Mesothelial cell of epicardium (in vitro differentiated cells): ENCODE measurements around the gene FAAP20. TPM values are rescaled to one million over a fixed set of nuclear protein-coding genes. Genes with fewer than 3 reads are reported as not detected.

Source experiments
- DNase-seq, 2 experiments: peaks; one replicate each; pipeline ENCODE4 v3.0.0; 2021; ENCODE audit warnings: low spot score in 2 of 2; ENCODE audit not compliant: unreplicated experiment in 2 of 2
- H3K27ac Mint-ChIP-seq: 2 replicates; pipeline ENCODE4 v1.8.0; 2021; ENCODE audit warnings: mixed read lengths
- H3K27me3 Mint-ChIP-seq: 2 replicates; pipeline ENCODE4 v1.8.0; 2021; ENCODE audit warnings: low read depth, mixed read lengths
- H3K36me3 Mint-ChIP-seq: 2 replicates; pipeline ENCODE4 v1.8.0; 2021; ENCODE audit warnings: mixed read lengths
- H3K4me1 Mint-ChIP-seq: 2 replicates; pipeline ENCODE4 v1.8.0; 2021; ENCODE audit warnings: mixed read lengths
- H3K4me3 Mint-ChIP-seq: 2 replicates; pipeline ENCODE4 v1.8.0; 2021; ENCODE audit warnings: mild to moderate bottlenecking, moderate library complexity, mixed read lengths
- H3K9me3 Mint-ChIP-seq: 2 replicates; pipeline ENCODE4 v1.8.0; 2021; ENCODE audit warnings: mixed read lengths
- total RNA-seq: library from RNA; stranded (reverse); gene quantifications from 3 replicates; pipeline ENCODE4 v1.2.1, GENCODE V29; 2021
- TF ChIP-seq, protein P1 (sequence below): fragments of 200-600 bp; sonication (generic); IDR thresholded peaks from one replicate; pipeline ENCODE4 v1.5.0; 2021; ENCODE audit warnings: antibody characterized with exemption; ENCODE audit not compliant: unreplicated experiment

The FAAP20 gene
- total RNA-seq, 1 donor from 2014 or later = 92.2 TPM

DNA sequence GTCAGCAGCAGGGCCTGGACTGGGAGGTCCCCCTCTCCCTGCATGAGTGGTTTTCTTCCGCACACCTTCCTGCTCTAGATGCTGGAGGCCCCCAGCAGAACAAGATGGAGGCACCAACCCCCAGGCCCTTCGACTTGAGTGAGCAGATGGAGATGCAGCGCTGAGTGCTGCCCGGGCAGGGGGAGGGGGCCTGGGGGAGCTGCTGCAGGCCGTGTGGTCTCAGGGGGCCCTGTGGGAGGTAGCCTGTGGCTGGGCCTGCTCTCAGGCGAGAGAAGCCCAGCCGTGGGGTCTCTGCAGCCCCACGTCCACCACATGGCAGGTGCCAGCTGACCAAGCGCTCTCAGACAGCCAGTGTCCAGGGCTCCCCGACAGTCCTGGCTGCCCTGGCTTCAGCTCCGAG, 1.2 kb upstream of the FAAP20 start:
- Mint-ChIP-seq H3K27me3 (no peaks in the 10 kb centered on the region), H3K27ac (no peak overlapping the region), H3K4me3 (no peak overlapping the region), H3K36me3 (no peaks in the 10 kb centered on the region), H3K9me3 (no peaks in the 10 kb centered on the region), H3K4me1 (peaks cover 14% of the 10 kb centered on the region)
- no peak for DNase-seq
- TF ChIP-seq, protein P1, sequence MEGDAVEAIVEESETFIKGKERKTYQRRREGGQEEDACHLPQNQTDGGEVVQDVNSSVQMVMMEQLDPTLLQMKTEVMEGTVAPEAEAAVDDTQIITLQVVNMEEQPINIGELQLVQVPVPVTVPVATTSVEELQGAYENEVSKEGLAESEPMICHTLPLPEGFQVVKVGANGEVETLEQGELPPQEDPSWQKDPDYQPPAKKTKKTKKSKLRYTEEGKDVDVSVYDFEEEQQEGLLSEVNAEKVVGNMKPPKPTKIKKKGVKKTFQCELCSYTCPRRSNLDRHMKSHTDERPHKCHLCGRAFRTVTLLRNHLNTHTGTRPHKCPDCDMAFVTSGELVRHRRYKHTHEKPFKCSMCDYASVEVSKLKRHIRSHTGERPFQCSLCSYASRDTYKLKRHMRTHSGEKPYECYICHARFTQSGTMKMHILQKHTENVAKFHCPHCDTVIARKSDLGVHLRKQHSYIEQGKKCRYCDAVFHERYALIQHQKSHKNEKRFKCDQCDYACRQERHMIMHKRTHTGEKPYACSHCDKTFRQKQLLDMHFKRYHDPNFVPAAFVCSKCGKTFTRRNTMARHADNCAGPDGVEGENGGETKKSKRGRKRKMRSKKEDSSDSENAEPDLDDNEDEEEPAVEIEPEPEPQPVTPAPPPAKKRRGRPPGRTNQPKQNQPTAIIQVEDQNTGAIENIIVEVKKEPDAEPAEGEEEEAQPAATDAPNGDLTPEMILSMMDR = no peak

DNA sequence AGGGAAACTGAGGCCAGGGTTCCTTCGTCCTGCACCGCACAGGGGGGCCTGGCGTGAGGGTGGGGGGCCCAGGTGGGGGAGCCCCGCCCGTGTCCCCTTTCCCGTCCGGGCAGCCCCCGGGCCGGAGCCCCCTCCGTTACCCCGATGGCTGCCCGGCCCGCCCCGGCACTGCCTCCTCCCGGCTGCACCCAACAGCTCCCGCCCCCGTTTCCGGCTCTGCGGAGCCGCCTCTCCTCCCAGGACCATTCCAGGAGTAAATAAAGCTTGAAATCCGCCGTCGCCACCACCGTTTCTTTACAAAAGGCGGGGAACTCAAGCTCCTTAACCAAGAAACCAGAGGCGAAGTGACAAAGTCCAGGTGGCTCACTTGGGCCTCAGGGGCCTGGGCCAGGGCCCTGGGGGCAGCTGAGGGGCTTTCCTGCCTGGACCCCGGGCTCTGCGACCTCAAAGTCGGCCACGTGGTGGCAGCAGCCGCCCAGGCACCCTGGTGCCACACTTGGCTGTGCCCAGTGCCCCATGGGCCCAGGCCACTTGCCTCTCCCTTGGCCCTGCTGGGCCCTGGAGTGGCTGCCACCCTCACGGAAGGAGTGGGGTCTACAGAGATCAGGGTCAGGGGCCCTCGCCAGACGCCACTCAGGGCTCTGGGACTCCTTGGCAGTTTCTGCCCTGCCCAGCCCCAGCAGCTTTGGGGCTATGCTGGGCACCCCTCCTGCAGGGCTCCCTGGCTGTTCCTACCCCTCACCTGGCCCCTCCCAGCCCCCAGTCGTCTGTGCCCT, 514 bp upstream of the FAAP20 start:
- H3K4me3 Mint-ChIP-seq = peak overlapping the region; percentile 86
- H3K4me1 Mint-ChIP-seq = peaks cover 18% of the 10 kb centered on the region
- TF ChIP-seq, protein P1 = peak; percentile 72
- peak overlapping the region; percentile 93 for H3K27ac Mint-ChIP-seq
- no peaks in the 10 kb centered on the region for H3K9me3 Mint-ChIP-seq
- H3K36me3 Mint-ChIP-seq = no peaks in the 10 kb centered on the region
- H3K27me3 Mint-ChIP-seq = no peaks in the 10 kb centered on the region
- DNase-seq = peak; percentile 68 to 87

DNA sequence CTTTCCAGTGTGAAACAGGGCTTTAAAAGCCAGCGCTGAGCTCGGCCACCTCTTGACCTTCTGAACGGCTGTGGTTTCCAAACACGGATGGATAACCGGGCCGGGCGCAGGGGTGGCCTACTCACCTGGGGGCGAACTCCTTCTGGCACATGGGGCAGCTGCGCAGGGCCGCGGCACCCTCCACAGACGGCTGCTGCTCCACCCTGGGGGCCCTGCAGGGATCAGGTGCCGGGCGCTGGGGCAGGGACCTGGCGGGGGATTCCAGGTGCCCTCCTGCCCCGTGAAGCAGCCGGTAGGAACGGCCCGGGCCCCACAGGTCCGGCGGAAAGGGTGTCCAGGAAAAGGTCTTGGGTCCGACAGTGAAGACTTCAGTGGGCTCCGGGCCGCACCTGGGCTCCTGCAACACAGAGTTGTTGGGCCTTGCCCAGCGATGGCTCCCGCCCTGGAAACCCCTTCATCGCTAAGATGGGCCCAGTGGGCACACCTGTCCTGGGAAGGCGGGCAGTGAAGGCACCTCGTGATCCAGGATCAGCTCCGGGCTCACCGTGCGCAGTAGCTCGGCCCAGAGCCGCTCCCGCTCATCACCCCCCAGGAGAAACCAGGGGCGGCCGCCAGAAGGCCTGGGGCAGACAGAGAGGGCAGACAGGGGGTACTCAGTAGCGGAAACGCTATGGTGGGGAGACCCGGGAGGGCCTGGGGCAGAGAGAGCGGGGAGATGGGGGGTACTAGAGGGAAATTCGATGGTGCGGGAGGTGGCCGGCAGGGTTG, 874 bp downstream of the FAAP20 start:
- no peaks in the 10 kb centered on the region for H3K36me3 Mint-ChIP-seq
- no peak for DNase-seq
- H3K4me1 Mint-ChIP-seq = peaks cover 14% of the 10 kb centered on the region
- TF ChIP-seq, protein P1 = no peak
- H3K27me3 Mint-ChIP-seq = no peaks in the 10 kb centered on the region
- peak overlapping the region; percentile 69 for H3K4me3 Mint-ChIP-seq
- H3K27ac Mint-ChIP-seq = peak overlapping the region; percentile 75
- no peaks in the 10 kb centered on the region for H3K9me3 Mint-ChIP-seq

DNA sequence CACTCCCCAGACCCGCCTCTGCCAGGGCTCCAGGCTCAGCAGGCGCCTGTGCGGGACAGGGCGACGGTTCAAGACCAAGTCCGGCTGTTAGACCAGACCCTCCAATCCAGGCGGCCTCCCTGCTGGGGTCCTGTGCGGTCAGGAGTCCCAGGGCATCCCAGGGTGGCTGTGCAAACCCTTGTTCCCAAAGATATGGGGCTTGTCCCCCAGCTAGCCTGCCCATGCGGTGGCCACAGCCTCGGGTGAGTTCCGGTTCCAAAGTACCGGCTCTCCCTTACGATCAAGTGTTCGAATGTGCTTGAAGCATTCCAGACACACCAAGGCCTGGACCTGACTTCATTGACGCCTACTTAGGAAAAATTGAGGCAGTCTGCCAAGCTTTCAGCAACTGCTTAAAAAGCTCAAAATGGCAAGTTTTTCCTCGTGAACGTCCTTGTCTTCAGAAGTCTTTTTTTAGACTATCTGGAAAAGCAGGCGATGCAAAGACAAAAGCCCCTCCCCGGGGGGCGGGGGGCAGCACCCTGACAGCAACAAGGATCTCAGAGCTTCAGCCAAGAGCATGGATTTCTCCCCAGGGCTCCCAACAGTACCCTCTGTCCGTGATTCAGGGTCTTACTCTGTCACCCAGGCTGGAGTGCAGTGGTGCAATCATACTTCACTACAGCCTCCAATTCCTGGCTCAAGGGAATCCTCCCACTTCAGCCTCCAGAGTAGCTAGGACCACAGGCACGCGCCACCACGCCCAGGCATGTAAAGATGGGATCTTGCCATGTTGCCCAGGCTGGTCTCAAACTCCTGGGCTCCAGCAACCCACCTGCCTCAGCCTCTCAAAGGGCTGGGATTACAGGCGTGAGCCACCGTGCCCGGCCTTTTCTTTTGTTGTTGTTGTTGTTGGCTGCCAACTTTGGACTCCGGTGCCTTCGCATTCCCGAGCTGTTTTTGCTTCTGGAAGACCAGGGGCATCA, 2.3 kb downstream of the FAAP20 start:
- Mint-ChIP-seq H3K9me3 (no peaks in the 10 kb centered on the region), H3K4me3 (peak overlapping the region; percentile 53), H3K36me3 (no peaks in the 10 kb centered on the region), H3K4me1 (peaks cover 14% of the 10 kb centered on the region), H3K27ac (peak overlapping the region; percentile 59), H3K27me3 (no peaks in the 10 kb centered on the region)
- no peak for DNase-seq
- TF ChIP-seq, protein P1 = no peak

DNA sequence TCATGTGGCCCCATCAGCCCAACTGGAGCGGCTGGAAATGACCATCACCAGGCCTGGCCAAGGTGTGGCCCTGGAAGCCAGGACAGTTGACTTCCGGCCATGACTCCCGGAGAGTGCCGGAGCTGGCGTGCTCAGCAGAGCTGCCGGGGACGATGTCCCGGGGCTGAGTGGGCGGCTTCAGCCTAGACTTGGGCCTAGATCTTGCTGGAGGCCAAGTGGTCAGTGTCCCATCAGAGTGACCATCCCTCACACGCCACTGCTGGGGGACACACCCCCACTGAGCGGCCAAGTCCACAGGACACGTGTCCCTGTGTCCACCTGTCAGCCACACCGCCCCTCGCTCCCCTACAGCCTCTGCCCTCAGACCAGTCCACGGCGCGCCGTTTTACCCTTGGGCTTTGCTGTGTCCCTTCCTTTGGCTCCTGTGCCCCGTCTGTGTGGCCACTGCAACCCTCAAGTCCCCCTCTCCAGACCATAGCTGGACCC, 4.0 kb downstream of the FAAP20 start:
- H3K9me3 Mint-ChIP-seq = no peaks in the 10 kb centered on the region
- H3K4me3 Mint-ChIP-seq = peak overlapping the region; percentile 43

More for the DNA sequence above, 4.0 kb downstream of the FAAP20 start:
- TF ChIP-seq, protein P1 = no peak
- Mint-ChIP-seq H3K27me3 (no peaks in the 10 kb centered on the region), H3K36me3 (peaks cover 2% of the 10 kb centered on the region), H3K4me1 (peaks cover 14% of the 10 kb centered on the region), H3K27ac (peak overlapping the region; percentile 67)
- no peak for DNase-seq
